Endothelial cell of umbilical vein (primary cell): Measurements from ENCODE around the gene NUTM2B. TPM values are rescaled to one million over a fixed set of nuclear protein-coding genes. Genes with fewer than 3 reads are reported as not detected.
"Not testable (repeated sequence)": the region's sequence is repeated elsewhere in the genome, so short reads cannot be mapped to it uniquely, and the experiment has no call there.

Experiments used
- BruUV-seq: library from RNA; stranded (reverse); fragments of 400-500 nt; replicated peaks from 2 replicates; lab custom pipeline; 2021; lab: Mats Ljungman, UMichigan
- CTCF ChIA-PET: fragments of 300-600, 350-600 bp; sonication (Branson Sonifier 250); formaldehyde crosslinking; loops from one replicate; lab custom pipeline; 2021; ENCODE audit warnings: antibody characterized with exemption, inconsistent platforms; lab: Charles Lee
- POLR2A ChIA-PET: fragments of 300-600, 350-600 bp; sonication (Branson Sonifier 250); formaldehyde crosslinking; loops from one replicate; lab custom pipeline; 2021; ENCODE audit warnings: antibody characterized with exemption, inconsistent platforms; lab: Charles Lee
- DNase-seq: peaks from one replicate; pipeline ENCODE4 v3.0.0-alpha.2; 2011; ENCODE audit warnings: low read depth, low spot score
- FAIRE-seq: peaks from 2 replicates; lab custom pipeline; 2011; peaks lifted over from hg19 to GRCh38; lab: Jason Lieb, UNC
- H2AFZ ChIP-seq: 2 replicates; pipeline ENCODE4 v1.6.0; 2012; ENCODE audit warnings: low read depth, low read length, control low read depth, inconsistent platforms
- H3K27ac ChIP-seq: 2 replicates; pipeline ENCODE4 v1.5.1; 2011; ENCODE audit warnings: low read depth, mild to moderate bottlenecking, control low read depth, low read length, moderate library complexity; ENCODE audit not compliant: insufficient read depth
- H3K27me3 ChIP-seq, 2 experiments: 2 replicates each; pipeline versions ENCODE4 v1.6.0 to v1.6.1; 2011; ENCODE audit warnings: low read length in 2 of 2, mixed read lengths in 1 of 2; ENCODE audit not compliant: control insufficient read depth in 2 of 2, insufficient read depth in 2 of 2
- H3K36me3 ChIP-seq, 2 experiments: 2 replicates in 1 of 2; 3 replicates in 1 of 2; pipeline ENCODE4 v1.5.1; 2011; ENCODE audit warnings: low read length in 2 of 2, mild to moderate bottlenecking in 1 of 2, moderate library complexity in 1 of 2; ENCODE audit not compliant: control insufficient read depth in 2 of 2, insufficient read depth in 2 of 2; ENCODE audit errors: extremely low read depth in 1 of 2
- H3K4me1 ChIP-seq: 3 replicates; pipeline ENCODE4 v1.5.1; 2011; ENCODE audit warnings: mild to moderate bottlenecking, low read length; ENCODE audit not compliant: control insufficient read depth, insufficient read depth; ENCODE audit errors: extremely low read depth
- H3K4me2 ChIP-seq: 2 replicates; pipeline ENCODE4 v1.6.1; 2011; ENCODE audit warnings: low read length, control low read depth, mixed read lengths; ENCODE audit not compliant: insufficient read depth
- H3K4me3 ChIP-seq, 3 experiments: fragments of 200-600 bp in 1 of 3; sonication (generic), shearing (Covaris generic) in 1 of 3; replicated peaks in 1 of 3; 2 replicates each; pipeline ENCODE4 v1.5.1; 2011 to 2016; ENCODE audit warnings: control low read depth in 3 of 3, low read length in 3 of 3, mild to moderate bottlenecking in 2 of 3, inconsistent platforms in 1 of 3, low read depth in 1 of 3, moderate library complexity in 1 of 3; ENCODE audit not compliant: insufficient read depth in 1 of 3
- H3K79me2 ChIP-seq: 2 replicates; pipeline ENCODE4 v1.6.0; 2012; ENCODE audit warnings: low read length, inconsistent platforms; ENCODE audit not compliant: control insufficient read depth, insufficient read depth
- H3K9ac ChIP-seq: replicated peaks from 2 replicates; pipeline ENCODE3; 2011; ENCODE audit warnings: low read length, control low read depth; ENCODE audit not compliant: insufficient read depth; ENCODE audit errors: extremely low read depth
- H3K9me1 ChIP-seq: replicated peaks from 3 replicates; pipeline ENCODE4 v1.6.0; 2011; ENCODE audit warnings: mild to moderate bottlenecking, low read length; ENCODE audit not compliant: control insufficient read depth, insufficient read depth; ENCODE audit errors: extremely low read depth
- H3K9me3 ChIP-seq: replicated peaks from 2 replicates; pipeline ENCODE4 v1.5.1; 2012; ENCODE audit warnings: low read length, inconsistent platforms; ENCODE audit not compliant: control insufficient read depth, insufficient read depth
- H4K20me1 ChIP-seq: replicated peaks from 2 replicates; pipeline ENCODE3; 2011; ENCODE audit warnings: mild to moderate bottlenecking, low read length; ENCODE audit not compliant: control insufficient read depth, insufficient read depth; ENCODE audit errors: extremely low read depth
- dilution Hi-C: fragments of 300-500 bp; cut with MboI; formaldehyde crosslinking; loops from one replicate; pipeline ENCODE4 v1.15.0; 2019; ENCODE audit warnings: low sequenced_read_pairs; ENCODE audit not compliant: extremely low pct_ligation_motif_present
- intact Hi-C: fragments of 100-400 bp; cut with micrococcal nuclease; formaldehyde crosslinking; loops from one replicate; pipeline ENCODE4 v1.10.0; 2022
- polyA plus RNA-seq, 4 experiments: library from polyadenylated mRNA; depleted of rRNA in 3 of 4; stranded (reverse) in 3 of 4; unstranded in 1 of 4; fragments of >200 nt; gene quantifications; 2 replicates each; pipeline versions ENCODE4 v1.2.1 to v1.2.3, GENCODE V29; 2011 to 2012; ENCODE audit warnings: missing spikeins in 1 of 4
- total RNA-seq: library from RNA; stranded (reverse); gene quantifications from 2 replicates; pipeline ENCODE4 v1.2.3, GENCODE V29; 2021

The NUTM2B gene
- total and polyA plus RNA-seq, 2 donors (not counting 3 experiments of a cell fraction or from before 2014, with no cell fraction given): 0.35 to 0.86 TPM

GRCh38 chr10:79669248-79669788 is 33.7 kb upstream of the NUTM2B start:
- H4K20me1 ChIP-seq, H2AFZ ChIP-seq, H3K36me3 ChIP-seq, DNase-seq, H3K9me1 ChIP-seq, CTCF ChIA-PET, H3K9ac ChIP-seq, H3K27me3 ChIP-seq, H3K4me2 ChIP-seq, BruUV-seq, intact Hi-C loops, H3K79me2 ChIP-seq, dilution Hi-C loops, POLR2A ChIA-PET, H3K9me3 ChIP-seq, H3K27ac ChIP-seq, H3K4me3 ChIP-seq, H3K4me1 ChIP-seq, FAIRE-seq: not testable (repeated sequence)

GRCh38 chr10:79674878-79675277 is 28.1 kb upstream of the NUTM2B start:
- H3K27ac ChIP-seq, H3K9ac ChIP-seq, H3K27me3 ChIP-seq, H4K20me1 ChIP-seq, H3K4me2 ChIP-seq, FAIRE-seq, H3K4me1 ChIP-seq, dilution Hi-C loops, DNase-seq, H3K36me3 ChIP-seq, BruUV-seq, H3K79me2 ChIP-seq, H3K4me3 ChIP-seq, CTCF ChIA-PET, H3K9me1 ChIP-seq, H2AFZ ChIP-seq, intact Hi-C loops, H3K9me3 ChIP-seq, POLR2A ChIA-PET: not testable (repeated sequence)

GRCh38 chr10:79683026-79683883 is 19.8 kb upstream of the NUTM2B start:
- H4K20me1 ChIP-seq, H2AFZ ChIP-seq, H3K9ac ChIP-seq, H3K4me3 ChIP-seq, H3K36me3 ChIP-seq, H3K4me1 ChIP-seq, H3K79me2 ChIP-seq, H3K27ac ChIP-seq, POLR2A ChIA-PET, H3K27me3 ChIP-seq, H3K4me2 ChIP-seq, DNase-seq, BruUV-seq, H3K9me3 ChIP-seq, CTCF ChIA-PET, intact Hi-C loops, dilution Hi-C loops, H3K9me1 ChIP-seq, FAIRE-seq: not testable (repeated sequence)
